GM21717 (cell line): ENCODE results near the gene ALK.

Source experiments
- ATAC-seq: cut with Tn5 transposase; IDR thresholded peaks from one replicate; pipeline ENCODE4 v1.9.1; 2021; ENCODE audit warnings: mild to moderate bottlenecking, moderate library complexity; ENCODE audit not compliant: unreplicated experiment

ALK gene

GRCh38 chr2:29182920-29183319 lies 738.5 kb downstream of the ALK start:
- ATAC-seq = no peak

GRCh38 chr2:29182334-29182733 lies 739.1 kb downstream of the ALK start:
- ATAC-seq = no peak

- ATAC-seq = no peak
These were observed 746.0 kb downstream of the ALK start for GRCh38 chr2:29175338-29175737.

GRCh38 chr2:29174937-29175336 lies 746.4 kb downstream of the ALK start:
- no peak for ATAC-seq

GRCh38 chr2:29166242-29167039 lies 754.9 kb downstream of the ALK start:
- no peak for ATAC-seq

GRCh38 chr2:29165362-29166241 lies 755.8 kb downstream of the ALK start:
- ATAC-seq = no peak

- no peak for ATAC-seq
These were observed 757.1 kb downstream of the ALK start for GRCh38 chr2:29164091-29164846.

GRCh38 chr2:29162204-29162928 lies 759.0 kb downstream of the ALK start:
- ATAC-seq = no peak

- ATAC-seq = no peak
These were observed 761.2 kb downstream of the ALK start for GRCh38 chr2:29160184-29160583.

GRCh38 chr2:29159125-29159524 lies 762.3 kb downstream of the ALK start:
- no peak for ATAC-seq

GRCh38 chr2:29157131-29157530 lies 764.3 kb downstream of the ALK start:
- ATAC-seq = no peak

- no peak for ATAC-seq
These were observed 765.8 kb downstream of the ALK start for GRCh38 chr2:29155578-29155977.

GRCh38 chr2:29154610-29155009 lies 766.8 kb downstream of the ALK start:
- ATAC-seq = no peak

GRCh38 chr2:29147963-29148362 lies 773.4 kb downstream of the ALK start:
- ATAC-seq = no peak

GRCh38 chr2:29146197-29146596 lies 775.2 kb downstream of the ALK start:
- ATAC-seq = no peak

GRCh38 chr2:29143657-29144056 lies 777.7 kb downstream of the ALK start:
- no peak for ATAC-seq
